SK-N-SH treated with all-trans-retinoic acid at 6 μM for 48 hours (cell line): ENCODE data around the gene R3HDM1.

Source experiments
- ATAC-seq: fragments of 200-7000 bp; cut with Tn5 transposase; 3 replicates; pipeline ENCODE4 v1.9.1; 2020; ENCODE audit warnings: mild to moderate bottlenecking, moderate library complexity
- BACH2 ChIP-seq: fragments of 250-450 bp; sonication (Bioruptor Pico); IDR thresholded peaks from 2 replicates; pipeline ENCODE4 v1.9.0; 2021; ENCODE audit warnings: mild to moderate bottlenecking, borderline replicate concordance
- CREB5 ChIP-seq: fragments of 250-450 bp; sonication (Bioruptor Pico); IDR thresholded peaks from 2 replicates; pipeline ENCODE4 v1.5.1; 2020; ENCODE audit warnings: low read depth, mild to moderate bottlenecking, moderate library complexity
- CSDC2 ChIP-seq: fragments of 250-450 bp; sonication (Bioruptor Pico); IDR thresholded peaks from 2 replicates; pipeline ENCODE4 v1.5.0; 2020; ENCODE audit warnings: mild to moderate bottlenecking, moderate library complexity
- CSRNP3 ChIP-seq: fragments of 250-450 bp; sonication (Bioruptor Pico); IDR thresholded peaks from 2 replicates; pipeline ENCODE4 v1.5.1; 2021; ENCODE audit warnings: mild to moderate bottlenecking, moderate library complexity
- ESRRG ChIP-seq: fragments of 250-450 bp; sonication (Bioruptor Pico); IDR thresholded peaks from 2 replicates; pipeline ENCODE4 v1.6.1; 2021; ENCODE audit warnings: mild to moderate bottlenecking
- GLIS3 ChIP-seq: fragments of 250-450 bp; sonication (Bioruptor Pico); IDR thresholded peaks from 2 replicates; pipeline ENCODE4 v1.5.0; 2020; ENCODE audit warnings: mild to moderate bottlenecking, moderate library complexity
- ISL1 ChIP-seq: fragments of 250-450 bp; sonication (Bioruptor Pico); IDR thresholded peaks from 2 replicates; pipeline ENCODE4 v2.1.2; 2022; ENCODE audit warnings: mild to moderate bottlenecking, moderate library complexity
- OSR1 ChIP-seq: fragments of 250-450 bp; sonication (Bioruptor Pico); IDR thresholded peaks from 2 replicates; pipeline ENCODE4 v1.8.0; 2022; ENCODE audit warnings: moderate library complexity, mild to moderate bottlenecking, inconsistent platforms
- POU6F1 ChIP-seq: fragments of 250-450 bp; sonication (Bioruptor Pico); IDR thresholded peaks from 2 replicates; pipeline ENCODE4 v1.8.0; 2021; ENCODE audit warnings: low read depth, mild to moderate bottlenecking, moderate library complexity, borderline replicate concordance
- PPARA ChIP-seq: fragments of 250-450 bp; sonication (Bioruptor Pico); IDR thresholded peaks from 2 replicates; pipeline ENCODE4 v1.5.0; 2020; ENCODE audit warnings: mild to moderate bottlenecking, borderline replicate concordance
- RARB ChIP-seq: fragments of 250-450 bp; sonication (Bioruptor Pico); IDR thresholded peaks from 2 replicates; pipeline ENCODE4 v1.8.0; 2021; ENCODE audit warnings: mild to moderate bottlenecking, moderate library complexity
- SNAI2 ChIP-seq: fragments of 250-450 bp; sonication (Bioruptor Pico); IDR thresholded peaks from 2 replicates; pipeline ENCODE4 v1.5.0; 2020; ENCODE audit warnings: mild to moderate bottlenecking, moderate library complexity
- TCF4 ChIP-seq: fragments of 250-450 bp; sonication (Bioruptor Pico); IDR thresholded peaks from 2 replicates; pipeline ENCODE4 v1.8.0; 2021; ENCODE audit warnings: mild to moderate bottlenecking, moderate library complexity, borderline replicate concordance
- TOX ChIP-seq: fragments of 250-450 bp; sonication (Bioruptor Pico); IDR thresholded peaks from 2 replicates; pipeline ENCODE4 v1.8.0; 2021; ENCODE audit warnings: mild to moderate bottlenecking, moderate library complexity, borderline replicate concordance
- ZC3H10 ChIP-seq: fragments of 250-450 bp; sonication (Bioruptor Pico); IDR thresholded peaks from 2 replicates; pipeline ENCODE4 v1.5.1; 2021; ENCODE audit warnings: mild to moderate bottlenecking, moderate library complexity
- ZFP3 ChIP-seq: fragments of 250-450 bp; sonication (Bioruptor Pico); IDR thresholded peaks from 2 replicates; pipeline ENCODE4 v1.5.0; 2020; ENCODE audit warnings: mild to moderate bottlenecking, moderate library complexity
- ZFP30 ChIP-seq: fragments of 450-650 bp; formaldehyde crosslinking; IDR thresholded peaks from 2 replicates; pipeline ENCODE4 v1.5.0; 2022; ENCODE audit warnings: mild to moderate bottlenecking, moderate library complexity
- ZNF565 ChIP-seq: fragments of 450-650 bp; formaldehyde crosslinking; conservative IDR thresholded peaks from 2 replicates; pipeline ENCODE4 v1.5.0; 2020; ENCODE audit warnings: low read depth, mild to moderate bottlenecking, moderate library complexity
- ZNF70 ChIP-seq: fragments of 450-650 bp; formaldehyde crosslinking; IDR thresholded peaks from 2 replicates; pipeline ENCODE4 v1.5.0; 2020; ENCODE audit warnings: mild to moderate bottlenecking, moderate library complexity
- TF ChIP-seq, protein P1 (sequence below): fragments of 250-450 bp; sonication (Bioruptor Pico); IDR thresholded peaks from 2 replicates; pipeline ENCODE4 v1.8.0; 2020; ENCODE audit warnings: mild to moderate bottlenecking, moderate library complexity, borderline replicate concordance

The R3HDM1 gene

DNA sequence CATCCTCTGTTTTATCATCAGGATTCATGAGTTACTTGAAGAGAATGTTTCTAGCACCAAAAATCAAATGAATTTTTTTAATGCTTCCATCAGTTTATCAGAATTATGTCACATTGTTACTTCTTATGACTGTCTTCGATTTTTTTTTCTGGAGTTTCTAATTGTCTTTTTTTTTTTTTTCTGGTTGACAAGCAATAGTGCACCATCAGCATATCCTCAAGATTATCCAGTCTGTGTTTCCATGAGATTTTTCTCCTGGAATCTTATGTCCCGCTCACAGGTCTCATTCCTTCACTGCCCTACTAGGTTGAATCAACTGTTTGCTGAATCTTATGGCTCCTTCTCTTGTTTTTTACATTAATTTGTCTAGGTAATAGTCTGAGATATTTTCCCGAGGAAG, 16.0 kb downstream of the R3HDM1 start (continued):
- TF ChIP-seq ZNF565 (CRISPR knock-in tag) = no peak
- no peak for TF ChIP-seq ZC3H10 (CRISPR knock-in tag)

- ATAC-seq = no peak
- TF ChIP-seq POU6F1 (no peak), OSR1 (CRISPR knock-in tag) (no peak), ZFP30 (no peak), ESRRG (no peak), PPARA (CRISPR knock-in tag) (no peak), RARB (CRISPR knock-in tag) (no peak), ISL1 (no peak), CSRNP3 (CRISPR knock-in tag) (no peak), ZNF565 (CRISPR knock-in tag) (no peak), ZC3H10 (CRISPR knock-in tag) (no peak), TOX (CRISPR knock-in tag) (no peak), BACH2 (CRISPR knock-in tag) (no peak), SNAI2 (CRISPR knock-in tag) (no peak), CREB5 (CRISPR knock-in tag) (no peak), CSDC2 (CRISPR knock-in tag) (no peak), ZNF70 (CRISPR knock-in tag) (no peak), TCF4 (CRISPR knock-in tag) (no peak), GLIS3 (CRISPR knock-in tag) (no peak), ZFP3 (CRISPR knock-in tag) (no peak)
Observed at GRCh38 chr2:135551356-135551755, 20.1 kb downstream of the R3HDM1 start.

DNA sequence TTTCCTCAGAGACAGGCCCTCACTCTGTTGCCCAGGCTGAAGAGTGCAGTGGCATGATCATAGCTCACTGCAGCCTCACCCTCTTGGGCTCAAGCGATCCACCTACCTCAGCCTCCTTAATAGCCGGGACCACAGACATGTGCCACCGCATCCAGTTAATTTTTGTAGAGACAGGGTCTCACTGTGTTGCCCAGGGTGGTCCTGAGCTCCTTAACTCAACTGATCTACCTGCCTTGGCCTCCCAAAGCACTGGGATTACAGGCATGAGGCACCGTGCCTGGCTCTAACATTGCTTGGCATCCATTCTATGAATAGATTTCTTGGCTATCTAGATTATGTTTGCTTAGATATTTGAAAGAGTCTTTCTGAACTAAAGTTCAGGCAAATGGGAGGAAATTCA, 21.6 kb downstream of the R3HDM1 start:
- ATAC-seq = no peak
- TF ChIP-seq GLIS3 (CRISPR knock-in tag) = no peak
- no peak for TF ChIP-seq CREB5 (CRISPR knock-in tag)
- no peak for TF ChIP-seq SNAI2 (CRISPR knock-in tag)
- no peak for TF ChIP-seq ZNF70 (CRISPR knock-in tag)
- TF ChIP-seq CSRNP3 (CRISPR knock-in tag) = no peak
- no peak for TF ChIP-seq ZFP30
- TF ChIP-seq PPARA (CRISPR knock-in tag) = no peak
- no peak for TF ChIP-seq ESRRG
- TF ChIP-seq OSR1 (CRISPR knock-in tag) = no peak
- no peak for TF ChIP-seq ZNF565 (CRISPR knock-in tag)
- TF ChIP-seq, protein P1, sequence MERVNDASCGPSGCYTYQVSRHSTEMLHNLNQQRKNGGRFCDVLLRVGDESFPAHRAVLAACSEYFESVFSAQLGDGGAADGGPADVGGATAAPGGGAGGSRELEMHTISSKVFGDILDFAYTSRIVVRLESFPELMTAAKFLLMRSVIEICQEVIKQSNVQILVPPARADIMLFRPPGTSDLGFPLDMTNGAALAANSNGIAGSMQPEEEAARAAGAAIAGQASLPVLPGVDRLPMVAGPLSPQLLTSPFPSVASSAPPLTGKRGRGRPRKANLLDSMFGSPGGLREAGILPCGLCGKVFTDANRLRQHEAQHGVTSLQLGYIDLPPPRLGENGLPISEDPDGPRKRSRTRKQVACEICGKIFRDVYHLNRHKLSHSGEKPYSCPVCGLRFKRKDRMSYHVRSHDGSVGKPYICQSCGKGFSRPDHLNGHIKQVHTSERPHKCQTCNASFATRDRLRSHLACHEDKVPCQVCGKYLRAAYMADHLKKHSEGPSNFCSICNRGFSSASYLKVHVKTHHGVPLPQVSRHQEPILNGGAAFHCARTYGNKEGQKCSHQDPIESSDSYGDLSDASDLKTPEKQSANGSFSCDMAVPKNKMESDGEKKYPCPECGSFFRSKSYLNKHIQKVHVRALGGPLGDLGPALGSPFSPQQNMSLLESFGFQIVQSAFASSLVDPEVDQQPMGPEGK = no peak
- TF ChIP-seq RARB (CRISPR knock-in tag) = no peak
